Adipocyte (in vitro differentiated cells): ENCODE measurements around the gene CLEC11A.

Experiments used
- DNase-seq: peaks from one replicate; pipeline ENCODE4 v3.0.0-alpha.2; 2015; ENCODE audit warnings: low read depth
- H3K27me3 ChIP-seq: replicated peaks from 2 replicates; pipeline ENCODE4 v1.7.0; 2013; ENCODE audit warnings: mild to moderate bottlenecking, low read length, moderate library complexity; ENCODE audit not compliant: control insufficient read depth, insufficient read depth
- H3K36me3 ChIP-seq: 2 replicates; pipeline ENCODE4 v1.7.0; 2013; ENCODE audit warnings: low read length, mild to moderate bottlenecking, moderate library complexity; ENCODE audit not compliant: control insufficient read depth, insufficient read depth, severe bottlenecking
- H3K4me1 ChIP-seq: 2 replicates; pipeline ENCODE4 v1.7.0; 2013; ENCODE audit warnings: mild to moderate bottlenecking, low read length, moderate library complexity; ENCODE audit not compliant: control insufficient read depth, insufficient read depth
- H3K4me3 ChIP-seq: 2 replicates; pipeline ENCODE4 v1.7.0; 2013; ENCODE audit warnings: mild to moderate bottlenecking, low read length, moderate library complexity
- H3K9ac ChIP-seq: 2 replicates; pipeline ENCODE4 v1.7.0; 2013; ENCODE audit warnings: mild to moderate bottlenecking, low read length, moderate library complexity
- H3K9me3 ChIP-seq: 2 replicates; pipeline ENCODE4 v1.7.0; 2013; ENCODE audit warnings: mild to moderate bottlenecking, low read length, moderate library complexity; ENCODE audit not compliant: control insufficient read depth

The CLEC11A gene

DNA sequence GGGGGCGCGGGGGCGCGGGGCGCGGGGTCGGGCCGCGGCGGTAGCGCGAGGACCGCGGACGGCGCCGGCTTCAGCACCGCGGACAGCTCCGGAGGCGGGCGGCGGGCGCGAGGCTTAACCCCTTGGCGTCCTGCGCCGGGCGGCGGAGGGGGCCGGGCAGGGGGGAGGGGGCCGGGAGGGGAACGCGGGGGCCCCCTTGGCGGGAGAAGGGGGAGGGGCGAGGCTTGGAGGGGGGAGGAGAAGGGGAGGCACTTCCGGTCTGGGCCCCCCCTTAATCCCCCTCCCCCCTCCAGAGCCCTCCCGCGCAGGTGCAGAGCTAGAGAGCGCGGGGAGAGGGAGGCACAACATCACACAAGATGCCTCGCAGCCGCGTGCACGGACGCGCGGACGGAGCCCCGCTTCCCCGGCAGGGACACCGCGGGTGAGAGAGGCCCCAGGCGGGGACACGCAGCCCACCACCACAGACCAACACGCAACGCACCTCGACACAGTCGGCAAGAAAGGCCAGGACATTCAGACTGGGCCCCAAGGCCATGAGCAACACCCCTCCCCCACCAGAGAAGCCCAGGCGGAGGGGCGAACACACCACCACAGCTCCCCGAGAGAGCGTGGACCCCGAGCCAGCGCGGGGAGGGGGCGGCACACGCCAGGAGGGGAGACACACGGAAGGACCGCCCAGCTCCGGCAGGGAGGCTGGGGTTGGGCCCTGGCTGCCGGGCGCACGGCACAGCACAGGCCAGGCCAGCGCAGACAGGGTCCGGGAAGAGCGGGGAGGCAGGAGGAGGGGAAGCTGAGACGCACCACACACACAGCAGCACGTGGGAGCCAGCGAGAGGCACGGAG is 27.7 kb upstream of the CLEC11A start:
- no peak overlapping the region for H3K4me3 ChIP-seq
- H3K9ac ChIP-seq = no peak overlapping the region
- no peaks in the 10 kb centered on the region for H3K4me1 ChIP-seq
- no peaks in the 10 kb centered on the region for H3K36me3 ChIP-seq
- H3K27me3 ChIP-seq = peaks cover 31% of the 10 kb centered on the region
- DNase-seq = peak; percentile 38
- no peaks in the 10 kb centered on the region for H3K9me3 ChIP-seq

DNA sequence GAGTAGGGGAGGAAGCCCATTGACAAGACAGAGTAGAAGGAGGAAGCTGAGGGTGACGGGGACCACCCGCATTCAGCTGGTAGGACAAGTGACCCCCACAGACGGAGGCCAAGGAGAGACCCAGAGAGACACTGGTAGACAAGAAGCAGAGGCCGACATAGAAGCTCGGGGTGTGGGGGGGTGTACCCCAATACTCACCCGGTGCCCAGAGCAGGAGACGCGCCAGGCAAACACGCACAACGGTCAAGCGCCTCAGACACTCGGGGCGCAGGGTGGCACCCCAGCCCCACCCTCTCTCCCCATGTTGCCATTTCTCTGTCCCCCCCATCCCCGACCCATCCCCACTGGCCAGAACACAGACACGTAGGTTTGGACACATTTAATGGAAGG is 27.1 kb upstream of the CLEC11A start:
- no peak overlapping the region for H3K4me3 ChIP-seq
- H3K27me3 ChIP-seq = peaks cover 29% of the 10 kb centered on the region
- no peak for DNase-seq
- H3K9ac ChIP-seq = no peak overlapping the region
- H3K9me3 ChIP-seq = no peaks in the 10 kb centered on the region
- H3K36me3 ChIP-seq = no peaks in the 10 kb centered on the region
- no peaks in the 10 kb centered on the region for H3K4me1 ChIP-seq

DNA sequence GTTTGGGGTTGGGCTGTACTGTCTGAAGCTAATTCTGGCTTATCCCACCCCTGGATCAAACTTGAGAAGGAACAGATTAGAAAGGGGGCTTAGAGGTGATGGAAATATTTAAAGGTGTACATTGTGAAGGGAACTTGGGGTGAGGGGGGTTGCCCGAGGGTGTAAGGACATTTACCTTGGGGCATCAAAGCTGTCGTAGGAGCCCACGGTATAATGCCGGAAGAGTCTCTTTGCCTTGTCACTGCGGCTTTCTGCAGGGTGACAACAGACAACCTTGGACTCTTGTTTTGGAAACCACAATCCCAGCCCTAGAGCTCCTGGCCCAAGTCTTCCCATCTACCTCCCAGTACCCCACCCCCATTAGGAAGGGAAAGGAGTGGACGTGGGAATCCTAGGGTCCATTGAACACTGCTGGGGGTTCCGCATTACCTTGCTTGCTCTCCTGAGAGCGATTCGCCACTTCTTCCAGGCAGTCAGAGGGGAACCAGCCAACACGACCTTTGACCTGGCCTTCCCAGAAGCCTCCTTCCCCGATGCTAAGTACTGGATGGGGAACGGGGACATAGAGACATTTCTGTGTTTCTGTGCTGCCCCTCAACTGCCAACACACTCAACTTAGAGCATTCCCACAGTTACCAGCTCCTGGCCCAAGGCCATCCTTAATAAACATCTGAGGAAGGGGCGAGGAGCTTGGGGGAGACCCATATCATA is 25.6 kb upstream of the CLEC11A start:
- DNase-seq = no peak
- Histone ChIP-seq H3K27me3 (peaks cover 32% of the 10 kb centered on the region), H3K36me3 (no peaks in the 10 kb centered on the region), H3K9me3 (no peaks in the 10 kb centered on the region), H3K4me3 (no peak overlapping the region), H3K9ac (no peak overlapping the region), H3K4me1 (no peaks in the 10 kb centered on the region)

DNA sequence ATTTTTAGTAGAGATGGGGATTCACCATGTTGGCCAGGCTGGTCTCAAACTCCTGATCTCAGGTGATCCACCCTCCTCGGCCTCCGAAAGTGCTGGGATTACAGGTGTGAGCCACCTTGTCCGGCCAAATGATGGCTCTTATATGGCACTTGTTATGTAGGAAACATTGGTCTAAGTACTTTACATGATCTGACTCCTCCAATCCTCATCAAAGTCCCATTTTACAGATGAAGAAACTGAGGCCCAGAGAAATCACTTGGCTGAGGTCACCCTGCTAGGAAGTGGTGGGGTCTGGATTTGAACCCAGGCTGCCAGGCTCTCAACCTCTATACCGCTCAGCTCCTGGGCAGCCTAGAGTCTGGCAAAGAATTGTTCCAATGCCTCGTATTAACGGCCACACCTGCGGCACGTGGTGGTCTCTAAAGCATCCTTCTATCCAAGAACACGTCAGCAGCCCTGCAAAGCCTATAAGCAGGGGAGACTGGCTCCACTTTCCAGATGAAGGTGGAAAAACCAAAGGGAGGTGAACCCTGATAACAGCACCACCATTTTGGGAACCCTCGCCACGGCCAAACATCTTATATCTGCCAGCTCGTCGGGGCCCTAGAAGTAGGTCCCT is 21.7 kb upstream of the CLEC11A start:
- H3K4me1 ChIP-seq = no peaks in the 10 kb centered on the region
- H3K27me3 ChIP-seq = peaks cover 18% of the 10 kb centered on the region
- no peak overlapping the region for H3K9ac ChIP-seq
- no peak for DNase-seq
- H3K36me3 ChIP-seq = no peaks in the 10 kb centered on the region
- no peaks in the 10 kb centered on the region for H3K9me3 ChIP-seq
- H3K4me3 ChIP-seq = no peak overlapping the region

DNA sequence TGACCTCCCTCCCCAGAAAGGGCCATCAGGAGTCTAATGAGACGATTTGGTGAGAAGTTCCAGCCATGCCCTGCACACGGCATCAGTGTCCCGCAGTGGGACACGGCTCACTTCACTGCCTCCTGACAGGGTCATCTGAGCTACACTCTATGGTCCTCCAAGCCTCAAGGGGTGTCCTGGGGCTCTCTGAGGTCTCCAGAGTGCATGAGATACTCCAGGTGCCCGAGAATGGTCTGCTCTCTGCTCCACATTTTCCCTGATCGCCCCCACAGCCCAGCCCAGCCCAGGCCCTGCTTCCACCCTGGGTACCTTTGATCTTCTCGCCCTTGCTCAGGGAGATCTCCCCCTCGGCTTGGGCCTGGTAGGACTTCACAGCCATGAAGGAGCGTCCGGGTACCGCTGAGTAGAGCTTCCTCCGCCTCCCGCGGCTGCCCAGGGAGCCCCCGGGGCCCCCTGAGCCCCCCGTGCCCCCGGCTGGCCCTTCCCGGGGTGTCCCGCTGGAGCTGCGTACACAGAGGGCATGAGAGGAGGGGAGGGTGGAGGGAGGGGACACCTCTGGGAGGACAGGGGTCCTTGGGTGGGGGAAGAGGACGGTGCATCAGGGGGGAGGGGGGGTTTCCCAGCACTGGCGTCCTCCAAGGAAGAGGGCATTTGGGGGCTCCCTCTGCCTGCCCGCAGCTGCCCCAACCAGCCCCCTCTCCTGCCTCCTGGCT is 20.9 kb upstream of the CLEC11A start:
- Histone ChIP-seq H3K9ac (no peak overlapping the region), H3K9me3 (no peaks in the 10 kb centered on the region), H3K27me3 (peaks cover 18% of the 10 kb centered on the region), H3K36me3 (no peaks in the 10 kb centered on the region), H3K4me1 (no peaks in the 10 kb centered on the region), H3K4me3 (no peak overlapping the region)
- DNase-seq = no peak

DNA sequence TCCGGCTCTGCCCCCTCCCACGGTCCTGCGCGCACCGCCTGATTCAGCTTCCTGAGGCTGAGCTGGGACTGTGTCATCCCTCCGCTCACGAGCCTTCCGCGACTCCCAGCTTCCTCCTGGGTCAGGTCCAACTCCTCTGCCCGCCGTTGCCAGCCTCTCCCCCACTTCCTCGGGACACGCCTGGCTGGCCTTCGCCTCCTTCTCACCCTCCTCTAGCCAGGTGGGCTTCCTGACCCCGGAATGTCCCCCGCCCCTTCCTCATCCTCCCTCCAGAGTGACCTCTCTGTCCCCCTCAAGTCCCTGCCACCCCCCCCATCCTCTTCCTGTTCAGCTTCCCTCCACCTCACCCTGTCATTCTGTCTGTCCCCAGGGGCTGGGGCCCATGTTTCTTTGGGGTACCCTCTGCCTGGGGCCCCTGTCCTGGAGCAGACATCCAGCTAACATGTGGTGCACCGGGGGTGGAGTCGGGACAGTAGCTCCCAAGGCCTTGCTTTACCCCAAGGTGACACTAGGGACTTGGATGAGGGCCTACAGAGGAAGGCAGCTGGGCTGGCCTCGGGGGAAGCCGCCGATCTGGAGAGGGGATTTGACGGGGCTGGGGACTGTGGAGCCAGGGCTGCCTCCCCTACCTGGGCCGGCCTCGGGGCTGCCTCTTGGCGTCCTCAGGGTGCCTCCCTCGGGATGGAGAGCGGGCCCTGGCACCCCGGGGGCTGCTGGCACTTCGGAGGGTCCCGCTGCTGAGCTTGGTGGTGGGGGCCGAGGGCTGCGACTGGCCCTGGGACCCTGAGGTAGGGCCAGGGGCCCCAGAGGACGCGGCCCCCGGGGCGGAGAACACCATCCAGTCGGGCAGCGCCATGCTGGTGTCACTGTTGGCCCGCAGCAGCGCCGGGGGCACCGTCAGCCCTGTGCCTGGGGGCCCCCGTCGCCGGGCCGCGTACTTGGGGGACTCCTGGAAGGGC is 20.0 kb upstream of the CLEC11A start:
- H3K27me3 ChIP-seq = peaks cover 18% of the 10 kb centered on the region
- no peaks in the 10 kb centered on the region for H3K9me3 ChIP-seq
- no peak overlapping the region for H3K9ac ChIP-seq
- H3K4me1 ChIP-seq = no peaks in the 10 kb centered on the region
- DNase-seq = no peak
- no peak overlapping the region for H3K4me3 ChIP-seq
- H3K36me3 ChIP-seq = no peaks in the 10 kb centered on the region

DNA sequence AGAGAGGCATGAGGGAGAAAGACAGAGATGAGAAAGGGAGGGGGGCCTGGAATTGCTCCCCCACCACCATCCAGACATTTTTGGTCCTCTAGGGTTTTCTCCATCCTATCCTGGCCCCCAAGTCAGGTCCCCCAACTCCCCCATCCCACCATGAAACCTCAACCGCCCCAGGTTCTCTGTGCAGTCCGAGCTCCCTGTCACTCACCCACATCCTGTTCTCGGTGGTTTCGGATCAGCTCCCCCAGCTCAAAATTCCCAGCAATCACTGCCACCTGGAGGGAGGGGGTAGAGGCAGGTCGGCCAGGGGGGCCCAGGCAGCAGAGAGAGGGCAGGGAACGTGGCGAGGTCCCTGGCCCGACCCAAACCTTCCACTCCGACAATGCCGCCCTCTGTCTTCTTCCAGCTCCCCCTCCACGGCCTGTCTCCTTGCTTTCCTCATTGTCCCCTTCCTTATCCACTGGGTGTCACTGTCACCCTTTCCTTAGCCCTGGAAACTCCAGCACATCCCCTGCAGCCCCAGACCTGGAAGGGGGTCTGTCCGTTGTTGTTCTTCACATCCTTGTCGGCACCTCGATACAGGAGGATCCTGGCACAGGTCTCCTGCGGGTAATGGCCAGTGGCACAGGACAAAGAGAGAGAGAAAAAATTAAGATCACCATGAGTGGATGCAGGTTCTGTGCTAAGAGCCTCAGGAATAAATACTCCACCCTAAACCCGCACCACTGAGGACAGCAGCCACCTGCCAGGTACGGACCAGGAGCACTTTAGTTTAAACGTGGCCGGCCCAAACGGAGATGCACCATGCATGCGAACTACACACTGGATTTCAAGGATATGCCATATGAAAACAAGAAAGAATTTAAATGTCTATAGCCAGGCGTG is 19.0 kb upstream of the CLEC11A start:
- Histone ChIP-seq H3K9me3 (no peaks in the 10 kb centered on the region), H3K4me1 (no peaks in the 10 kb centered on the region), H3K27me3 (peaks cover 11% of the 10 kb centered on the region), H3K4me3 (no peak overlapping the region), H3K9ac (no peak overlapping the region), H3K36me3 (no peaks in the 10 kb centered on the region)
- DNase-seq = no peak

DNA sequence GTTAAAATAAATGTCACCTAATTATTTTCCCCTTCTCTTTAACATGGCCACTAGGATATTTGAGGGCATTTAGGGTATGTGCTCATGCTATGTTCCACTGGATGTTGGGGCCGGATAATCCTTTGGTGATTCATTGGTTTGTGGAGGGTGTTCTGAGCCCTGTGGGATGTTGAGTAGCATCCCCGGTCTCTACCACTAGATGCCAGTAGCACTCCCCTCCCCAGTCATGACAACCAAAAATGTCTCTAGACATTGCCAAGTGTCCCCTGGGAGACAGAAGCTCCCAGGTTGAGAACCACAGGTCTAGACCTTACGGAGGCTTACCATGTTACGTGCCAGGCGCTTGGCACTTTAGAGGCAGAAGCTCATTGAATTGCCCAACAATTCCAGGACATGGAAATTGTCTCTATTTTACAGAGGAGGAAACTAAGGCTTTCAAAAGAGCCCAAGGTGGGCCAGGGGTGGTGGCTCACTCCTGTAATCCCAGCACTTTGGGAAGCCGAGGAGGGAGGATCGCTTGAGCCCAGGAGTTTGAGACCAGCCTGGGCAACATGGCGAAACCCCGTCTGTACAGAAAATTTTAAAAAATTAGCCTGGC is 17.6 kb upstream of the CLEC11A start:
- Histone ChIP-seq H3K4me3 (no peak overlapping the region), H3K4me1 (no peaks in the 10 kb centered on the region), H3K9me3 (no peaks in the 10 kb centered on the region), H3K36me3 (no peaks in the 10 kb centered on the region), H3K27me3 (peaks cover 7% of the 10 kb centered on the region), H3K9ac (no peak overlapping the region)
- DNase-seq = peak; percentile 80

DNA sequence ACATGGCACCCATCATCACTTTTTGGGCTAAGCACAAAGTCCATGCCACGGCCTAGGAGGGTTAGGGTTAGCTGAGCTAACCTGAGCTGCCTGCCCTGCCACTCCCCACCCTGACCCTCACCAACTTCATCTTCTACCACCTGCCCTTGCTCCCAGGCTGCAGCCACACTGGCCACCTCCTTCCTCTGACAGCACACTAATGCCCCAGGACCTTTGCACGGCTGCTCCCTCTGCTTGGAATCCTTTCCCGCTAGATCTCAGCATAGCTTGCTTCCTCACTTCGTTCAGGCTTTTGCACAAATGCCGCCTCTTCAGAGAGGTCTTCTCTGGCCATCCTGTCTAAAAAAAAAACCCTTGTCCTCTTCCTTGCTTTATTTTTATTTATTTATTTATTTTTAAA is 16.8 kb upstream of the CLEC11A start:
- H3K27me3 ChIP-seq = peaks cover 6% of the 10 kb centered on the region
- H3K4me1 ChIP-seq = no peaks in the 10 kb centered on the region
- no peaks in the 10 kb centered on the region for H3K36me3 ChIP-seq
- H3K9me3 ChIP-seq = no peaks in the 10 kb centered on the region
- H3K4me3 ChIP-seq = no peak overlapping the region
- no peak for DNase-seq
- no peak overlapping the region for H3K9ac ChIP-seq
